Stimulated activated CD8-positive, alpha-beta memory T cell treated with anti-CD3 and anti-CD28 coated beads, Interleukin-4, amount 100 ng/mL, for 1 hour (primary cell): ENCODE measurements around the gene OR1S1.
"Not testable (repeated sequence)": the region's sequence is repeated elsewhere in the genome, so short reads cannot be mapped to it uniquely, and the experiment has no call there.

Source experiments
- DNase-seq, 2 donors: peaks; one replicate each; pipeline ENCODE4 v3.0.0-alpha.2; 2020; ENCODE audit warnings: low read depth in 2 of 2, low spot score in 1 of 2

Gene OR1S1

GRCh38 chr11:58212420-58212819, at the start of gene OR1S1:
Gene OR1S1, plus strand, starts transcription at chr11:58212720.
- DNase-seq = not testable (repeated sequence)

- no peak for DNase-seq
Observed at GRCh38 chr11:58164389-58164788, 48.1 kb upstream of the OR1S1 start.

- DNase-seq = no peak
Observed at GRCh38 chr11:58164990-58165389, 47.5 kb upstream of the OR1S1 start.

GRCh38 chr11:58165504-58166106, 46.9 kb upstream of the OR1S1 start:
- no peak for DNase-seq

GRCh38 chr11:58177409-58178054, 35.0 kb upstream of the OR1S1 start:
- DNase-seq = no peak

- DNase-seq = no peak
Observed at GRCh38 chr11:58178444-58178843, 34.1 kb upstream of the OR1S1 start.

- no peak for DNase-seq
Observed at GRCh38 chr11:58179648-58180047, 32.9 kb upstream of the OR1S1 start.

- no peak for DNase-seq
Observed at GRCh38 chr11:58186938-58187337, 25.6 kb upstream of the OR1S1 start.

GRCh38 chr11:58188770-58189169, 23.8 kb upstream of the OR1S1 start, which contains the start of gene OR9Q2:
Gene OR9Q2, plus strand, starts transcription at chr11:58189070. Its CDS starts 1,421 bp downstream, at chr11:58190491.
- DNase-seq = no peak

GRCh38 chr11:58192229-58192628, 20.3 kb upstream of the OR1S1 start:
- no peak for DNase-seq

GRCh38 chr11:58193391-58193790, 19.1 kb upstream of the OR1S1 start:
- no peak for DNase-seq

- no peak for DNase-seq
Observed at GRCh38 chr11:58195939-58196338, 16.6 kb upstream of the OR1S1 start.

GRCh38 chr11:58199271-58199670, 13.2 kb upstream of the OR1S1 start:
- no peak for DNase-seq

GRCh38 chr11:58204042-58204441, 8.5 kb upstream of the OR1S1 start, which contains the start of gene OR1S2:
Gene OR1S2, minus strand, starts transcription at chr11:58204142. Its CDS starts 0 bp downstream, at chr11:58204142.
- no peak for DNase-seq

GRCh38 chr11:58216476-58216875, 4.0 kb downstream of the OR1S1 start:
- DNase-seq = no peak

GRCh38 chr11:58222721-58223120, 10.2 kb downstream of the OR1S1 start:
- no peak for DNase-seq

GRCh38 chr11:58227956-58228615, 15.6 kb downstream of the OR1S1 start:
- no peak for DNase-seq

GRCh38 chr11:58243954-58244353, 31.4 kb downstream of the OR1S1 start:
- DNase-seq = no peak

- no peak for DNase-seq
Observed at GRCh38 chr11:58254936-58255335, 42.4 kb downstream of the OR1S1 start.

GRCh38 chr11:58259983-58260382, 47.5 kb downstream of the OR1S1 start:
- DNase-seq = no peak
